Measurements from ENCODE around the gene HAUS8. TPM values are rescaled to one million over a fixed set of nuclear protein-coding genes. Genes with fewer than 3 reads are reported as not detected.

Gene HAUS8
- total and polyA plus RNA-seq, 10 of the 15 experiments (the other 5 are each of a cell fraction or from before 2014, with no cell fraction given) = 22.7 to 43.9 (median 34.4) TPM

GRCh38 chr19:17043744-17044143, 31.5 kb downstream of the HAUS8 start:
- ChIA-PET RAD21 (ENCODE audit: unreplicated experiment) (no interaction called here), CTCF (no interaction called here), POLR2A (no interaction called here), SMC1A (ENCODE audit: uncharacterized antibody, unreplicated experiment) (no interaction called here)
- no peaks in the 10 kb centered on the region for H3K9me3 ChIP-seq (replicated peaks; ENCODE audit: control insufficient read depth, insufficient read depth, low read length)
- ATAC-seq (no peak), DNase-seq (ENCODE audit: low read depth, low spot score) (no peak), FAIRE-seq (no peak)
- H3K4me3 ChIP-seq = no peak overlapping the region
- no peaks in the 10 kb centered on the region for H4K20me1 ChIP-seq (ENCODE audit: control insufficient read depth, insufficient read depth)
- H3K27me3 ChIP-seq (replicated peaks in 1 of 2; ENCODE audit: control insufficient read depth in 2 of 2, insufficient read depth in 2 of 2, low read length in 1 of 2) = no peaks in the 10 kb centered on the region
- no peaks in the 10 kb centered on the region for H3K79me2 ChIP-seq (ENCODE audit: control insufficient read depth, insufficient read depth, low read length)
- H3K27ac ChIP-seq (ENCODE audit: control insufficient read depth, insufficient read depth) = no peak overlapping the region
- TF ChIP-seq EZH2 (IDR thresholded peaks at IDR 0.05; ENCODE audit: borderline replicate concordance, control insufficient read depth, low read depth, low read length) (no peak), EGR1 (IDR thresholded peaks at IDR 0.05; ENCODE audit: borderline replicate concordance in 1 of 2, low read depth in 2 of 2, low read length in 2 of 2) (no peak), BMI1 (IDR thresholded peaks at IDR 0.05; ENCODE audit: borderline replicate concordance) (no peak), HSF1 (IDR thresholded peaks at IDR 0.05; ENCODE audit: low read depth, low read length) (no peak), PAX8 (IDR thresholded peaks at IDR 0.05) (no peak), ZNF384 (IDR thresholded peaks at IDR 0.05; ENCODE audit: borderline replicate concordance, low read depth, low read length) (no peak), ZNF622 (IDR thresholded peaks at IDR 0.05) (no peak), PAX5 (IDR thresholded peaks at IDR 0.05; ENCODE audit: borderline replicate concordance, low read depth, low read length) (no peak), CBFB (IDR thresholded peaks at IDR 0.05; ENCODE audit: low read depth) (no peak), MLLT1 (IDR thresholded peaks at IDR 0.05) (no peak), SREBF1 (IDR thresholded peaks at IDR 0.05; ENCODE audit: low read length) (no peak), RFX5 (IDR thresholded peaks at IDR 0.05; ENCODE audit: low read depth, low read length) (no peak), KLF5 (IDR thresholded peaks at IDR 0.05; ENCODE audit: partially characterized antibody) (no peak), CHD1 (IDR thresholded peaks at IDR 0.05; ENCODE audit: low read depth, low read length) (no peak), USF1 (IDR thresholded peaks at IDR 0.05; ENCODE audit: borderline replicate concordance, extremely low read length, insufficient read depth, low read depth, low read length) (no peak), ZBTB33 (IDR thresholded peaks at IDR 0.05) (no peak), EED (IDR thresholded peaks at IDR 0.05; ENCODE audit: low read depth) (no peak)
- no peak overlapping the region for H2AFZ ChIP-seq (ENCODE audit: control insufficient read depth, low read depth, low read length)
- in situ Hi-C loops (cut with MboI) = no loop called here
- intact Hi-C loops (cut with micrococcal nuclease; ENCODE audit: unreplicated experiment) = no loop called here
- H3K4me1 ChIP-seq (ENCODE audit: control insufficient read depth, insufficient read depth, low read length) = no peaks in the 10 kb centered on the region
- H3K9ac ChIP-seq (ENCODE audit: control insufficient read depth, insufficient read depth, low read length) = no peak overlapping the region
- H3K4me2 ChIP-seq (ENCODE audit: control insufficient read depth, insufficient read depth) = no peak overlapping the region
- H3K36me3 ChIP-seq (ENCODE audit: control insufficient read depth in 2 of 2, insufficient read depth in 2 of 2, low read length in 1 of 2) = no peaks in the 10 kb centered on the region
- 50% methylated on average over 7 of the region's 7 CpGs for WGBS (ENCODE audit: insufficient coverage, insufficient replicate concordance, low lambda C conversion rate, missing lambda C conversion rate)
- BruUV-seq (replicated peaks) = no TSS peak
